Gastrocnemius medialis (tissue), 4 donors: ENCODE data around the gene TMEM109.

Source experiments
- CTCF ChIP-seq, 5 experiments: fragments of 450-650 bp in 3 of 5; fragments of 200-600 bp in 2 of 5; sonication (generic) in 2 of 5; IDR thresholded peaks in 4 of 5; conservative IDR thresholded peaks in 1 of 5; 1 replicate in 4 of 5; 2 replicates in 1 of 5; pipeline ENCODE4 v1.5.1; 2016 to 2019; ENCODE audit warnings: antibody characterized with exemption in 5 of 5, mild to moderate bottlenecking in 3 of 5, moderate library complexity in 3 of 5
- POLR2A ChIP-seq, 2 donors: fragments of 450-650 bp; IDR thresholded peaks; one replicate each; pipeline ENCODE4 v1.6.1; 2017; ENCODE audit warnings: antibody characterized with exemption in 2 of 2, mild to moderate bottlenecking in 2 of 2, moderate library complexity in 2 of 2

- TF ChIP-seq POLR2A (IDR thresholded peaks at IDR 0.05) = no peak
- TF ChIP-seq CTCF (IDR thresholded peaks at IDR 0.05 in 4 of 5, conservative IDR thresholded peaks at IDR 0.05 in 1 of 5) = no peak
Observed at GRCh38 chr11:60921259-60921658, 7.3 kb downstream of the TMEM109 start.
